A673 (cell line): ENCODE results near the gene RIMS3. TPM values are rescaled to one million over a fixed set of nuclear protein-coding genes. Genes with fewer than 3 reads are reported as not detected.

Experiments used
- BruUV-seq: library from RNA; stranded (reverse); fragments of 400-500 nt; replicated peaks from 2 replicates; lab custom pipeline; 2021; lab: Mats Ljungman, UMichigan
- CTCF ChIA-PET: fragments of 300-600 bp; sonication (Branson Sonifier 250); formaldehyde crosslinking; loops from one replicate; lab custom pipeline; 2022; ENCODE audit warnings: antibody characterized with exemption; lab: Charles Lee
- POLR2A ChIA-PET: fragments of 300-600 bp; sonication (Branson Sonifier 250); formaldehyde crosslinking; loops from one replicate; lab custom pipeline; 2022; ENCODE audit warnings: antibody characterized with exemption; ENCODE audit not compliant: low non-redundant PET; lab: Charles Lee
- DNase-seq: peaks from one replicate; pipeline ENCODE4 v3.0.0-alpha.2; 2015; ENCODE audit warnings: low spot score
- H3K27ac ChIP-seq: fragments of 200-600 bp; sonication (generic); 2 replicates; pipeline ENCODE4 v1.5.1; 2016; ENCODE audit warnings: mixed run types, low read depth, mild to moderate bottlenecking, mixed read lengths, antibody characterized with exemption, low read length; ENCODE audit not compliant: poor library complexity, severe bottlenecking
- H3K27me3 ChIP-seq: fragments of 200-600 bp; sonication (generic); replicated peaks from 2 replicates; pipeline ENCODE4 v1.6.1; 2017; ENCODE audit warnings: mixed run types, low read depth, mild to moderate bottlenecking, mixed read lengths, antibody characterized with exemption, low read length; ENCODE audit not compliant: insufficient read depth, poor library complexity
- H3K36me3 ChIP-seq: fragments of 200-600 bp; sonication (generic); 2 replicates; pipeline ENCODE4 v1.6.1; 2016; ENCODE audit warnings: mixed run types, mild to moderate bottlenecking, mixed read lengths, antibody characterized with exemption, low read length; ENCODE audit not compliant: insufficient read depth, poor library complexity, severe bottlenecking
- H3K4me1 ChIP-seq: fragments of 200-600 bp; sonication (generic); 2 replicates; pipeline ENCODE4 v1.6.1; 2017; ENCODE audit warnings: mixed run types, mild to moderate bottlenecking, mixed read lengths, antibody characterized with exemption, low read length; ENCODE audit not compliant: insufficient read depth, poor library complexity, severe bottlenecking
- H3K4me3 ChIP-seq: fragments of 200-600 bp; sonication (generic); 2 replicates; pipeline ENCODE4 v1.5.1; 2016; ENCODE audit warnings: low read depth, mixed run types, mild to moderate bottlenecking, mixed read lengths, low read length; ENCODE audit not compliant: poor library complexity, severe bottlenecking
- H3K9me3 ChIP-seq: fragments of 200-600 bp; sonication (generic); 2 replicates; pipeline ENCODE4 v1.6.1; 2016; ENCODE audit warnings: mixed run types, low read depth, mild to moderate bottlenecking, mixed read lengths, antibody characterized with exemption, low read length; ENCODE audit not compliant: poor library complexity, severe bottlenecking
- EZH2 ChIP-seq: fragments of 200-600 bp; sonication (generic); IDR thresholded peaks from 2 replicates; pipeline ENCODE4 v1.6.1; 2017; ENCODE audit warnings: borderline replicate concordance, low read depth, mild to moderate bottlenecking, mixed read lengths, antibody characterized with exemption, low read length; ENCODE audit not compliant: poor library complexity, severe bottlenecking
- intact Hi-C: fragments of 100-400 bp; cut with micrococcal nuclease; formaldehyde crosslinking; loops from one replicate; pipeline ENCODE4 v1.10.0; 2022; ENCODE audit not compliant: unreplicated experiment
- total RNA-seq: library from RNA; stranded (reverse); gene quantifications from 2 replicates; pipeline ENCODE4 v1.2.3, GENCODE V29; 2021
- TF ChIP-seq, protein P1 (sequence below): fragments of 300-800, 200-600 bp; sonication (generic); conservative IDR thresholded peaks from 2 replicates; pipeline ENCODE4 v1.5.1; 2017; ENCODE audit warnings: low read depth, mild to moderate bottlenecking, antibody characterized with exemption, low read length, moderate library complexity, mixed read lengths

Gene RIMS3
- total RNA-seq, 1 experiment from 2014 or later: 9.9 TPM

DNA sequence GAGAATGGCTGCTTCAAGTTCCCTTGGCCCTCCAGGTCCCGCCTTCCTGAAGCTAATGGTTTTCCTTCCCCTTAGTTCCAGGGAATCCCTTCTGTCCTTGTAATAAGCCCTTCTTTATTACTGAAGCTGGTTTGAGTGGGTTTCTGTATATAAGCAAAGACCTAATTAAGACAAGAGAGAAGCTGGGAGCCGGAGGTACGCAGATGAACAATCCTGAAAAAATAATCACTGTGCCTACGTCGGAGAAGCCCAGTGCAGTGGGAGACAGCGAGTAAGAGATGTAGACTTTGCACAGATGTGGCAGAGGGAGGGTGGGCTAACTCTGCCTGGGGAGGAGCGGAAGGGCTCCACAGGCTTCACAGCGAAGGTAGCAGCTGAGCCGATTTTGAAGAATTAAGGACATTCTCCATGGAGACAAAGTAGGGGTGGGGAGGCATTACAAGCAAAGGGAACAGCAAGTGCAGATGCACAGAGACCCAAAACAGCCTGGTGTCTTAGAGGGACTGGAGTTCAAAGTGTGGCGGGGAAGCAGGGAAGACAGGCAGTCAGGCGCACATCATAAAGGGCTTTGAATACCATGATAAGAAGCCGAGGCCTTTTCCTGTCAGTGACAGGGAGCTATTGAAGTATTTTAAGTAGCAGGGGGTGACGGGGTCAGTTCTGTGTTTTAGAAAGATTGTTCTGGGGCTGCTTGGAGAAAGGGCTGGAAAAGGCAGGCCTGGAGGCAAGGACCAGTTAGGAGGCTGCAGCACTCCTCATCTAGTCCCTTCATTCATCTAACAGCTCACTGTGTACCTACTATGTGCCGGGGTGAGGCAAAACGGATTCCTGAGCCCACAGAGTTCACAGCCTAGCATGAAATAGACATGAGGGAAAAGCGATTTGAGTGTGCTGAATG, 6.5 kb downstream of the RIMS3 start:
- TF ChIP-seq, protein P1, sequence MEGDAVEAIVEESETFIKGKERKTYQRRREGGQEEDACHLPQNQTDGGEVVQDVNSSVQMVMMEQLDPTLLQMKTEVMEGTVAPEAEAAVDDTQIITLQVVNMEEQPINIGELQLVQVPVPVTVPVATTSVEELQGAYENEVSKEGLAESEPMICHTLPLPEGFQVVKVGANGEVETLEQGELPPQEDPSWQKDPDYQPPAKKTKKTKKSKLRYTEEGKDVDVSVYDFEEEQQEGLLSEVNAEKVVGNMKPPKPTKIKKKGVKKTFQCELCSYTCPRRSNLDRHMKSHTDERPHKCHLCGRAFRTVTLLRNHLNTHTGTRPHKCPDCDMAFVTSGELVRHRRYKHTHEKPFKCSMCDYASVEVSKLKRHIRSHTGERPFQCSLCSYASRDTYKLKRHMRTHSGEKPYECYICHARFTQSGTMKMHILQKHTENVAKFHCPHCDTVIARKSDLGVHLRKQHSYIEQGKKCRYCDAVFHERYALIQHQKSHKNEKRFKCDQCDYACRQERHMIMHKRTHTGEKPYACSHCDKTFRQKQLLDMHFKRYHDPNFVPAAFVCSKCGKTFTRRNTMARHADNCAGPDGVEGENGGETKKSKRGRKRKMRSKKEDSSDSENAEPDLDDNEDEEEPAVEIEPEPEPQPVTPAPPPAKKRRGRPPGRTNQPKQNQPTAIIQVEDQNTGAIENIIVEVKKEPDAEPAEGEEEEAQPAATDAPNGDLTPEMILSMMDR: no peak
- Histone ChIP-seq H3K4me3 (no peak overlapping the region), H3K36me3 (no peaks in the 10 kb centered on the region), H3K4me1 (peaks cover 18% of the 10 kb centered on the region), H3K9me3 (no peaks in the 10 kb centered on the region), H3K27me3 (no peaks in the 10 kb centered on the region), H3K27ac (no peak overlapping the region)
- intact Hi-C loops: no loop called here
- POLR2A ChIA-PET: no interaction called here
- no TSS peak for BruUV-seq
- no peak for DNase-seq
- CTCF ChIA-PET: no interaction called here

DNA sequence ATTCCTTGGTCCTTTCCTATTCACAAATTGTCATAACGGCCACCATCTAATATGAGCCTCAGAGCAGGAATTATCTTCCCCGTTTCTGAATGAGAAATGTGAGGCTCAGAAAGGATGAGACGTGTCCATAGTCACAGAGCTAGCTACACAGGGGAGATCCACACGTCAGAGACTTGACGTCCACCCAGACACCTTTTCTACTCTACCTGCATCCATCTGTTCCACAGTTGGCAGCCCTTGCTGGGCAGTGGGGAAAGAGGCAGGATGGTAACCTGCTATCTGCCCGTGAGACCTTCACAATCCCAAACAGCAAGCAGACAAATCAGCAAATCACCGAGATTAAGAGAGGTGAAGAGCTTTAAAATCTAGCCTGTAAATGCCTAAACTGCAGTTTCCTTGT, 8.4 kb downstream of the RIMS3 start:
- Histone ChIP-seq H3K9me3 (no peaks in the 10 kb centered on the region), H3K27ac (no peak overlapping the region), H3K4me3 (no peak overlapping the region), H3K27me3 (no peaks in the 10 kb centered on the region), H3K4me1 (no peaks in the 10 kb centered on the region), H3K36me3 (no peaks in the 10 kb centered on the region)
- no peak for DNase-seq
- BruUV-seq: no TSS peak
- ChIA-PET CTCF (interaction anchor here (0.7 kb wide), 1 partner anchor 193 kb away, joined by 3 read pairs; no protein-coding TSS in a partner anchor), POLR2A (no interaction called here)
- intact Hi-C loops: no loop called here
- TF ChIP-seq, protein P1: no peak
- TF ChIP-seq EZH2: no peak

DNA sequence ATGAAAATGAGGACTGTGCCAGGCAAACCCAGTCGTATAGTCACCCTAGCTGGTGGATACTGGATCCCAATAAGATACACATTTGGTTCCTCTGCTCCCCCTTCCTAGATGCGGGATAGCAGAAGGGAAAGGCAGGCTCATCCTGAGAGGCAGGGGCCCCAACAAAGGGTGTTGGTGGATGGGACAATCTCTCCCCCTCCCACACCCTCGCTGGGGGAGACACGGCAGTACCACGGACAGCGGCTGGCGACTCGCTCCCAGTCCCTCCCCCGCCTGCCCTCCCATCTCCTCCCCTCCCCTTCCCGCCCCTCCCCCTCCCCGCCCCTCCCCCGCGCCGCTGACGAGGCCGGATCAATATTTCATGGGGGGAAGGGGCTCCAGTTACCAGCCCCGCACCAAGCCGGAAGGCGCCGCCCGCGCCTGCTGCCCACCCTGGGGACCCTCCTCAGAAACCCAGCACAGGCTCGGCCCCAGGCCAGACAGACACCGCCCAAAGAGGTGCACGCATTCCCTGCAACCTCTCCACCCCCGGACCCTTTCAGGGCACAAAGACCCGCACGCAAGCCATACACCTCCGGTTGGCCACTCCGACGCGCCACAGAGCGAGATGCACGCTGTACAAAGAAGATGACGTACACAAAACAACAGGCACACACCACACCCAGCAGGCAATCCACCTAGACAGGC, 11.5 kb downstream of the RIMS3 start:
- Histone ChIP-seq H3K36me3 (no peaks in the 10 kb centered on the region), H3K27me3 (no peaks in the 10 kb centered on the region), H3K4me1 (no peaks in the 10 kb centered on the region), H3K4me3 (no peak overlapping the region), H3K27ac (no peak overlapping the region), H3K9me3 (no peaks in the 10 kb centered on the region)
- CTCF ChIA-PET: no interaction called here
- DNase-seq: no peak
- POLR2A ChIA-PET: no interaction called here
- intact Hi-C loops: no loop called here
- BruUV-seq: no TSS peak
- TF ChIP-seq, protein P1: no peak
- TF ChIP-seq EZH2: no peak
